Effector CD8-positive, alpha-beta T cell (primary cell): ENCODE data around the gene YWHAQ.
"Not testable (repeated sequence)": the region's sequence is repeated elsewhere in the genome, so short reads cannot be mapped to it uniquely, and the experiment has no call there.

ENCODE experiments used
- DNase-seq: peaks from one replicate; lab custom pipeline; 2025; lab: John Stamatoyannopoulos, UW

The YWHAQ gene

GRCh38 chr2:9631878-9632700 is 1.3 kb upstream of the YWHAQ start:
- DNase-seq = no peak

GRCh38 chr2:9631553-9631819 is 689 bp upstream of the YWHAQ start:
- no peak for DNase-seq

- DNase-seq = peak; percentile 54
Measured at GRCh38 chr2:9630117-9630735, 571 bp downstream of the YWHAQ start.

- no peak for DNase-seq
Measured at GRCh38 chr2:9629222-9630116, 1.3 kb downstream of the YWHAQ start.

GRCh38 chr2:9627310-9627709 is 3.5 kb downstream of the YWHAQ start:
- no peak for DNase-seq

- DNase-seq = no peak
Measured at GRCh38 chr2:9623151-9623550, 7.6 kb downstream of the YWHAQ start.

- not testable (repeated sequence) for DNase-seq
Measured at GRCh38 chr2:9621655-9622054, 9.1 kb downstream of the YWHAQ start.

- DNase-seq = no peak
Measured at GRCh38 chr2:9618410-9618809, 12.4 kb downstream of the YWHAQ start.

GRCh38 chr2:9617749-9618148 is 13.0 kb downstream of the YWHAQ start:
- DNase-seq = no peak

GRCh38 chr2:9617296-9617695 is 13.5 kb downstream of the YWHAQ start:
- DNase-seq = no peak

- no peak for DNase-seq
Measured at GRCh38 chr2:9614562-9614961, 16.2 kb downstream of the YWHAQ start.

GRCh38 chr2:9613291-9613690 is 17.5 kb downstream of the YWHAQ start:
- DNase-seq = no peak

GRCh38 chr2:9611549-9611912 is 19.3 kb downstream of the YWHAQ start:
- not testable (repeated sequence) for DNase-seq

GRCh38 chr2:9610781-9611548 is 19.8 kb downstream of the YWHAQ start:
- no peak for DNase-seq

- not testable (repeated sequence) for DNase-seq
Measured at GRCh38 chr2:9608491-9608890, 22.3 kb downstream of the YWHAQ start.

- DNase-seq = no peak
Measured at GRCh38 chr2:9602412-9602811, 28.4 kb downstream of the YWHAQ start.

- no peak for DNase-seq
Measured at GRCh38 chr2:9601397-9601796, 29.4 kb downstream of the YWHAQ start.

GRCh38 chr2:9599430-9599829 is 31.4 kb downstream of the YWHAQ start:
- no peak for DNase-seq

- DNase-seq = no peak
Measured at GRCh38 chr2:9596621-9597311, 34.0 kb downstream of the YWHAQ start.

GRCh38 chr2:9595746-9596145 is 35.1 kb downstream of the YWHAQ start:
- DNase-seq = no peak

- not testable (repeated sequence) for DNase-seq
Measured at GRCh38 chr2:9595256-9595655, 35.5 kb downstream of the YWHAQ start.
